ENCODE measurements around the gene PMPCA.

- TF ChIP-seq CTCF (IDR thresholded peaks at IDR 0.05): no peak
- TF ChIP-seq EP300 (IDR thresholded peaks at IDR 0.05): no peak
- no peak for TF ChIP-seq POLR2A (IDR thresholded peaks at IDR 0.05)
These were observed 39.5 kb upstream of the PMPCA start for GRCh38 chr9:136370687-136371532.
